ENCODE data around the gene NTRK2.

DNA sequence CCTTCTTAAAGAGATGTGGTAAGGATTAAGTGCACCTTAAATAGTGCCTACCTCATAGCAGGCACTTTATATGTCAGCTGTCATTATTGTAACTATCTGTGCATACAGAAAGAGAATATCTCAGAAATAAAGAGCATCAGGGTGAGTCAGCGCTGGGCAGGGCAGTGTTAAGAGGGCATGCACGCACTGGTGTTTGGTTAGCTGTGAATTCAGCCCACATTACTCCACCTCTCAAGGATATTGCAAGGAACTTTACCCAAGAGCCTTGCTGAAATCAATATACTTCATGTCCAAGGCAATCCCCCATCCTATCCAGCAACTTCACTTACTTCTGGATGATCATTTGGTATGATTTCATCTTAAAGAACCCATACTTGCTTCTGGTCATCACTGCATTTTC lies 300.9 kb downstream of the NTRK2 start:
- TF ChIP-seq CTCF (IDR thresholded peaks at IDR 0.05 in 2 of 3, conservative IDR thresholded peaks at IDR 0.05 in 1 of 3; ENCODE audit: control insufficient read depth in 2 of 3, extremely low read depth in 1 of 3, insufficient read depth in 1 of 3, low read depth in 3 of 3, low read length in 3 of 3) (no peak), POLR2A (IDR thresholded peaks at IDR 0.05; ENCODE audit: low read depth, low read length) (no peak), RFX5 (IDR thresholded peaks at IDR 0.05; ENCODE audit: low read depth, low read length) (no peak), FOXM1 (IDR thresholded peaks at IDR 0.05; ENCODE audit: low read depth, low read length) (no peak), TBL1XR1 (IDR thresholded peaks at IDR 0.05; ENCODE audit: low read depth, low read length) (no peak), MYC (IDR thresholded peaks at IDR 0.05; ENCODE audit: insufficient read depth, insufficient read length, insufficient replicate concordance, low read length, severe bottlenecking) (no peak)
